MM.1S (cell line): ENCODE measurements around the gene TP53BP2.
A peak's percentile ranks its signal among the peaks of the same experiment; 100 is the strongest.
"Not testable (repeated sequence)": the region's sequence is repeated elsewhere in the genome, so short reads cannot be mapped to it uniquely, and the experiment has no call there.

Source experiments
- DNase-seq: peaks from one replicate; pipeline ENCODE4 v3.0.0-alpha.2; 2015
- H2AFZ ChIP-seq: fragments of 300-600 bp; sonication (generic); 2 replicates; pipeline ENCODE4 v1.6.0; 2016; ENCODE audit warnings: antibody characterized with exemption, low read length
- H3F3A ChIP-seq: fragments of 300-600 bp; sonication (generic); 2 replicates; pipeline ENCODE4 v1.6.1; 2016; ENCODE audit warnings: mild to moderate bottlenecking, antibody characterized with exemption, low read length, moderate library complexity, mixed read lengths; ENCODE audit not compliant: insufficient read depth
- H3K27ac ChIP-seq: fragments of 300-600 bp; sonication (generic); 2 replicates; pipeline ENCODE4 v1.5.1; 2016; ENCODE audit warnings: mild to moderate bottlenecking, low read length
- H3K27me3 ChIP-seq: fragments of 300-600 bp; sonication (generic); replicated peaks from 2 replicates; pipeline ENCODE4 v1.6.0; 2016; ENCODE audit warnings: low read length; ENCODE audit not compliant: insufficient read depth
- H3K36me3 ChIP-seq: fragments of 300-600 bp; sonication (generic); replicated peaks from 2 replicates; pipeline ENCODE4 v1.6.1; 2016; ENCODE audit warnings: mild to moderate bottlenecking, low read length, mixed read lengths; ENCODE audit not compliant: insufficient read depth
- H3K4me1 ChIP-seq: fragments of 300-600 bp; sonication (generic); 2 replicates; pipeline ENCODE4 v1.6.1; 2016; ENCODE audit warnings: low read length, mixed read lengths
- H3K4me2 ChIP-seq: fragments of 300-600 bp; sonication (generic); 2 replicates; pipeline ENCODE4 v1.6.0; 2016; ENCODE audit warnings: low read depth, low read length
- H3K4me3 ChIP-seq: fragments of 300-600 bp; sonication (generic); 2 replicates; pipeline ENCODE4 v1.5.1; 2016; ENCODE audit warnings: low read length, mixed read lengths
- H3K79me2 ChIP-seq: fragments of 300-600 bp; sonication (generic); 2 replicates; pipeline ENCODE4 v1.6.1; 2016; ENCODE audit warnings: mixed run types, low read length, mixed read lengths
- H3K9ac ChIP-seq: fragments of 300-600 bp; sonication (generic); 2 replicates; pipeline ENCODE4 v1.6.1; 2016; ENCODE audit warnings: low read length, mixed read lengths
- H3K9me2 ChIP-seq: fragments of 300-600 bp; sonication (generic); replicated peaks from 2 replicates; pipeline ENCODE4 v1.6.1; 2016; ENCODE audit warnings: mild to moderate bottlenecking, low read length, mixed read lengths; ENCODE audit not compliant: insufficient read depth
- H3K9me3 ChIP-seq: fragments of 300-600 bp; sonication (generic); replicated peaks from 2 replicates; pipeline ENCODE4 v1.6.1; 2016; ENCODE audit warnings: mild to moderate bottlenecking, low read length, mixed read lengths; ENCODE audit not compliant: insufficient read depth
- H4K20me1 ChIP-seq: fragments of 300-600 bp; sonication (generic); 2 replicates; pipeline ENCODE4 v1.6.1; 2016; ENCODE audit warnings: mild to moderate bottlenecking, low read length, moderate library complexity, mixed read lengths; ENCODE audit not compliant: insufficient read depth
- CTCF ChIP-seq: fragments of 300-600 bp; sonication (generic); IDR thresholded peaks from 2 replicates; pipeline ENCODE4 v1.5.1; 2016; ENCODE audit warnings: antibody characterized with exemption, low read length, mixed read lengths
- EZH2 ChIP-seq: fragments of 300-600 bp; sonication (generic); optimal IDR thresholded peaks from 2 replicates; pipeline ENCODE3; 2017; ENCODE audit warnings: low read depth, mild to moderate bottlenecking, antibody characterized with exemption, low read length, mixed read lengths
- EZH2phosphoT487 ChIP-seq: fragments of 300-600 bp; sonication (generic); IDR thresholded peaks from 2 replicates; pipeline ENCODE4 v1.6.1; 2018; ENCODE audit warnings: antibody characterized with exemption, low read length

Gene TP53BP2

GRCh38 chr1:223843934-223844786, 1.6 kb downstream of the TP53BP2 start:
- no peak for TF ChIP-seq EZH2phosphoT487
- no peak for TF ChIP-seq EZH2
- no peak for TF ChIP-seq CTCF
- H3K9ac ChIP-seq: peak overlapping the region; percentile 71; the same call in 1 of the 2 replicates
- H3K4me2 ChIP-seq: peak overlapping the region; percentile 67

GRCh38 chr1:223842784-223843183, 3.0 kb downstream of the TP53BP2 start:
- Histone ChIP-seq H3K27me3 (no peaks in the 10 kb centered on the region), H4K20me1 (0 out of 2 replicates have a peak, but pooled peaks cover 4% of the 10 kb centered on the region), H3F3A (peaks cover 15% of the 10 kb centered on the region), H3K9me2 (no peaks in the 10 kb centered on the region), H3K4me1 (peaks cover 25% of the 10 kb centered on the region), H3K27ac (no peak overlapping the region), H2AFZ (no peak overlapping the region), H3K79me2 (peaks cover 76% of the 10 kb centered on the region), H3K4me2 (peak overlapping the region; percentile 42), H3K9ac (no peak overlapping the region), H3K9me3 (no peaks in the 10 kb centered on the region), H3K36me3 (no peaks in the 10 kb centered on the region), H3K4me3 (no peak overlapping the region)
- no peak for TF ChIP-seq EZH2
- no peak for TF ChIP-seq EZH2phosphoT487
- TF ChIP-seq CTCF: no peak
- DNase-seq: peak; percentile 33

More at GRCh38 chr1:223843934-223844786, 1.6 kb downstream of the TP53BP2 start:
- no peaks in the 10 kb centered on the region for H3K36me3 ChIP-seq
- 0 out of 2 replicates have a peak, but pooled peaks cover 4% of the 10 kb centered on the region for H4K20me1 ChIP-seq
- H3K27me3 ChIP-seq: no peaks in the 10 kb centered on the region
- peak overlapping the region; percentile 64 for H3K4me3 ChIP-seq
- no peak overlapping the region for H2AFZ ChIP-seq
- no peak for DNase-seq
- H3K79me2 ChIP-seq: peaks cover 62% of the 10 kb centered on the region
- H3K4me1 ChIP-seq: peaks cover 32% of the 10 kb centered on the region
- peaks cover 18% of the 10 kb centered on the region for H3F3A ChIP-seq
- no peak overlapping the region for H3K27ac ChIP-seq
- no peaks in the 10 kb centered on the region for H3K9me2 ChIP-seq
- H3K9me3 ChIP-seq: no peaks in the 10 kb centered on the region

- H3K9ac ChIP-seq, H3K27me3 ChIP-seq, H3K36me3 ChIP-seq, DNase-seq, H3K9me2 ChIP-seq, H3K27ac ChIP-seq, H3K4me2 ChIP-seq, H3K4me3 ChIP-seq, H2AFZ ChIP-seq, H4K20me1 ChIP-seq, H3K9me3 ChIP-seq: not testable (repeated sequence)
- peaks cover 76% of the 10 kb centered on the region for H3K79me2 ChIP-seq
- peaks cover 26% of the 10 kb centered on the region for H3K4me1 ChIP-seq
- peaks cover 18% of the 10 kb centered on the region for H3F3A ChIP-seq
Measured at GRCh38 chr1:223841977-223842623, 3.6 kb downstream of the TP53BP2 start.
